ENCODE data around the gene SLC24A2.
"Not testable (repeated sequence)": the region's sequence is repeated elsewhere in the genome, so short reads cannot be mapped to it uniquely, and the experiment has no call there.

SLC24A2 gene

GRCh38 chr9:19788614-19789271 is at the start of gene SLC24A2:
Gene SLC24A2 (minus strand): TSS chr9:19789037.
- TF ChIP-seq CTCF (IDR thresholded peaks at IDR 0.05; ENCODE audit: insufficient read depth, low read length, missing control alignments): no peak
- ChIA-PET CTCF (no interaction called here), POLR2A (no interaction called here)
- no peak within 1 kb of the TSS for H3K4me3 ChIP-seq (ENCODE audit: low read depth, low read length)
- no peak for DNase-seq (ENCODE audit: low read depth, low spot score)

- H3K4me3 ChIP-seq (ENCODE audit: low read depth, low read length); CTCF ChIA-PET; DNase-seq (ENCODE audit: low read depth, low spot score); POLR2A ChIA-PET: not testable (repeated sequence)
Observed at GRCh38 chr9:19833331-19833730, 44.5 kb upstream of the SLC24A2 start.

- CTCF ChIA-PET: no interaction called here
- POLR2A ChIA-PET: no interaction called here
- H3K4me3 ChIP-seq (ENCODE audit: low read depth, low read length): no peak overlapping the region
- DNase-seq (ENCODE audit: low read depth, low spot score): no peak
- no peak for TF ChIP-seq CTCF (IDR thresholded peaks at IDR 0.05; ENCODE audit: insufficient read depth, low read length, missing control alignments)
Observed at GRCh38 chr9:19830796-19831195, 42.0 kb upstream of the SLC24A2 start.

- TF ChIP-seq CTCF (IDR thresholded peaks at IDR 0.05; ENCODE audit: insufficient read depth, low read length, missing control alignments): no peak
- POLR2A ChIA-PET: no interaction called here
- no peak overlapping the region for H3K4me3 ChIP-seq (ENCODE audit: low read depth, low read length)
- no peak for DNase-seq (ENCODE audit: low read depth, low spot score)
- CTCF ChIA-PET: no interaction called here
Observed at GRCh38 chr9:19828576-19829109, 39.8 kb upstream of the SLC24A2 start.

GRCh38 chr9:19816769-19817168 is 27.9 kb upstream of the SLC24A2 start:
- POLR2A ChIA-PET: no interaction called here
- CTCF ChIA-PET: no interaction called here

GRCh38 chr9:19812194-19812593 is 23.4 kb upstream of the SLC24A2 start:
- ChIA-PET CTCF (no interaction called here), POLR2A (no interaction called here)
- DNase-seq (ENCODE audit: low read depth, low spot score): no peak
- TF ChIP-seq CTCF (IDR thresholded peaks at IDR 0.05; ENCODE audit: insufficient read depth, low read length, missing control alignments): no peak
- no peak overlapping the region for H3K4me3 ChIP-seq (ENCODE audit: low read depth, low read length)

More at GRCh38 chr9:19816769-19817168, 27.9 kb upstream of the SLC24A2 start:
- no peak overlapping the region for H3K4me3 ChIP-seq (ENCODE audit: low read depth, low read length)
- TF ChIP-seq CTCF (IDR thresholded peaks at IDR 0.05; ENCODE audit: insufficient read depth, low read length, missing control alignments): no peak
- no peak for DNase-seq (ENCODE audit: low read depth, low spot score)

Measured in AG04449 (cell line).